ENCODE results near the gene BORCS5. TPM values are rescaled to one million over a fixed set of nuclear protein-coding genes. Genes with fewer than 3 reads are reported as not detected.

Gene BORCS5
- total RNA-seq, 1 donor from 2014 or later = 3.0 TPM

GRCh38 chr12:12356467-12356895, 397 bp upstream of the BORCS5 start:
- Histone ChIP-seq H3K4me1 (peaks cover 0 to 14% of the 10 kb centered on the region in 2 donors), H3K27me3 (no peaks in the 10 kb centered on the region), H3K4me3 (peak overlapping the region; percentile 74 to 82), H3K27ac (peak overlapping the region; percentile 91 to 98), H3K36me3 (no peaks in the 10 kb centered on the region), H3K9me3 (no peaks in the 10 kb centered on the region)
- intact Hi-C loops (cut with DNase I) = loop anchor here (2.0 to 10.0 kb wide), 2 partner anchors 18 to 782 kb away; no protein-coding TSS in a partner anchor
- TF ChIP-seq CTCF (IDR thresholded peaks at IDR 0.05) = no peak
- DNase-seq (ENCODE audit: low spot score in 2 of 2) = no peak

DNA sequence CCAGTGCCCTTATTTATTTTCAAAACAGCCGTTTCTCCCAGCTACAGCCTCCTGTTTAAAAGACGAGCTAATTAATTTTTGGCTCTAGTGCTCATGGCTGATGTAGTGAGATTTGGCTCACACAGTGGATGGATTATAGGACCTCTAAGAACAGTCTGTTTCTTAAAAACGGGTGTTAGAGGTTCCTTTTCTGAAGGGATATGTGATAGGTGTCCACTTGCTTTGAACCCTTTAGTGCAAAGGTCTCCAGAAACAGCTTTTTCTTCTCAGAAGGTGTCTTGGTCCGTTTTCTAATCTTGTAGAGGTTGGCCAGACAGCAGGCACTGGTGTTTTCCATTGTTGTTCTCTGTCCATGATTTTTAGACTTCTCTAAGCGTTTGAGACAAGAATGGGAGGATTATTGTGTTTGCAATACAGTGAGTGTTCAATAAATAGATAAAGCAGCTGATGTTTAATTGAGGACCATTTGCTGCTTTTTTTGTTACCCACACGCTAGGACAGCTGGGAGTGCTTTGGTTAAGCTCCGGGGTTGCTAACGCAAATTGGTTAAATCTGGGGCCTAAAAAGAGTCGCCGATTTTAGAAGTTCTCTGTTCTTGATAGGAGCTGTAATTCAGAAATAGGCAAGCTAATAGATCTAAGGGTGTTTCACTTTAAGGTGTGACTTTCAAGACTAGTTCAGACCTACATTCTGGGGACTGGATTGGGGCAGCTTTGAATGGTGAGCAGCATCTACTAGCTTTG, 1.0 kb downstream of the BORCS5 start:
- Histone ChIP-seq H3K4me1 (peaks cover 0 to 14% of the 10 kb centered on the region in 2 donors), H3K9me3 (no peaks in the 10 kb centered on the region), H3K4me3 (peak overlapping the region; percentile 74 to 82), H3K27me3 (no peaks in the 10 kb centered on the region), H3K36me3 (peaks cover 3 to 4% of the 10 kb centered on the region in 2 donors), H3K27ac (peak overlapping the region; percentile 91 to 98)
- no peak for DNase-seq (ENCODE audit: low spot score in 2 of 2)
- intact Hi-C loops (cut with DNase I) = loop anchor here (1.0 to 10.0 kb wide), 3 partner anchors 19 to 783 kb away; partner anchors contain the start of gene LRP6
- no peak for TF ChIP-seq CTCF (IDR thresholded peaks at IDR 0.05)

DNA sequence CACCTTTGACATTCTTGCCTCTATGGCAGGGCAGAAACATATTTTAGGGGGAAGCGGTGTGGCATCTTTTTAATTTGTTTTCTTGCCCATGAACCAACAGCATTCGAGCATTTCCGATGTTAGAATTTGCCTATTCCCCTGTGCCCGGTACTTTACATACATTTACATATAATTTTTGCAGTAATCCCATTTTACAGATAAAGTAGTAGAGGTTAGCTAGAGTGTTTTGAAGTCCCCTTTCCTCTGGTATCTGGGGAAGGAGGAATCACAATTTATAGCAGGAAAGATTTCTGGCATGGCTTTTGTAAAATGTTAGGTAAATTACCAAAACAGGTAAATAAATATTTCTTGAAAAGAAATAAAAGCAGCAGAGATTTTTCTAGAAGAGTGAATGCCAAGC, 1.6 kb downstream of the BORCS5 start:
- intact Hi-C loops (cut with DNase I) = loop anchor here (10.0 kb wide), 1 partner anchor 784 kb away; no protein-coding TSS in a partner anchor
- H3K27me3 ChIP-seq = no peaks in the 10 kb centered on the region
- H3K36me3 ChIP-seq = peaks cover 5 to 8% of the 10 kb centered on the region in 2 donors
- H3K9me3 ChIP-seq = no peaks in the 10 kb centered on the region
- TF ChIP-seq CTCF (IDR thresholded peaks at IDR 0.05) = no peak
- DNase-seq (ENCODE audit: low spot score in 2 of 2) = no peak
- H3K27ac ChIP-seq = peak overlapping the region; percentile 91 to 98
- peak overlapping the region; percentile 74 to 82 for H3K4me3 ChIP-seq
- H3K4me1 ChIP-seq = peaks cover 0 to 14% of the 10 kb centered on the region in 2 donors

- H3K27me3 ChIP-seq = no peaks in the 10 kb centered on the region
- H3K4me3 ChIP-seq = no peak overlapping the region
- peak overlapping the region in 1 of 2 donors; percentile 15 for H3K27ac ChIP-seq
- peaks cover 0 to 5% of the 10 kb centered on the region in 2 donors for H3K4me1 ChIP-seq
- peaks cover 5 to 8% of the 10 kb centered on the region in 2 donors for H3K36me3 ChIP-seq
- intact Hi-C loops (cut with DNase I) = no loop called here
- no peak for TF ChIP-seq CTCF (IDR thresholded peaks at IDR 0.05)
- H3K9me3 ChIP-seq = no peaks in the 10 kb centered on the region
- no peak for DNase-seq (ENCODE audit: low spot score in 2 of 2)
Measured at GRCh38 chr12:12364787-12365445, 8.0 kb downstream of the BORCS5 start.

- Histone ChIP-seq H3K36me3 (peaks cover 5 to 8% of the 10 kb centered on the region in 2 donors), H3K27me3 (no peaks in the 10 kb centered on the region), H3K4me1 (peaks cover 0 to 5% of the 10 kb centered on the region in 2 donors), H3K27ac (peak overlapping the region in 1 of 2 donors; percentile 15), H3K9me3 (no peaks in the 10 kb centered on the region), H3K4me3 (no peak overlapping the region)
- TF ChIP-seq CTCF (IDR thresholded peaks at IDR 0.05) = no peak
- no peak for DNase-seq (ENCODE audit: low spot score in 2 of 2)
- intact Hi-C loops (cut with DNase I) = no loop called here
Measured at GRCh38 chr12:12365446-12365802, 8.5 kb downstream of the BORCS5 start.
